VCaP (cell line): Measurements from ENCODE around the gene DAZL.

Experiments used
- H3K27ac ChIP-seq: fragments of 450-650 bp; 2 replicates; pipeline ENCODE4 v1.5.1; 2017
- CTCF ChIP-seq: fragments of 450-650 bp; conservative IDR thresholded peaks from 2 replicates; pipeline ENCODE4 v1.5.1; 2017; ENCODE audit warnings: mild to moderate bottlenecking, moderate library complexity

The DAZL gene

DNA sequence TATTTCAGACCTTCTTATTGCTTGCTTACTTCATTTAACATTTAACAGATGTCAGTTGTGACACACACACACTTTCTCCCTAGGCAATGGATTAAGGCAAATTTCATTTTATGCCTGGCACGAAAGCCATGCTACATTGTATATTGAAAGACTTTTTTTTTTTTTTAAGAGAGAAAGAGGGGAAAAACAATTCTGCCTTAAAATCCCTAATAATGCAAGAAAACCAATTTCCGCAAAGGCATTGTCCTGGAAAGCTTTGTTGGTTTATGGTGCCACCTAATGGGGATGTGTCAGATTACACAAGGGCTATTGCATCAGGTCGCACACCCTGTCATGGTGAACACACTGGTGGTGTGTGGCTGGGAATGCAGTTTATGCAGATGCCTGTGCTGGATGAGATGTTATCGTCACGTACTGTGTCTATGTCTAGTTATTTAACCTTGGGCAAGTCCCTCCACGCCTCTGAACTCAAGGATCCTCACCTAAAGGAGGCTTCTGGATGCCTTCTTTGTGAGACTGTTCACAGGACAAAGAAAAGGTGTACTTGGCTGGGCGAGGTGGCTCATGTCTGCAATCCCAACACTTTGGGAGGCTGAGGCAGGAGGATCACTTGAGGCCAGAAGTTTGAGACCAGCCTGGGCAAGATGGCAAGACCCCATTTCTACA is 54.4 kb downstream of the DAZL start:
- no peak overlapping the region for H3K27ac ChIP-seq

GRCh38 chr3:16550305-16550675 is 54.9 kb downstream of the DAZL start:
- no peak for TF ChIP-seq CTCF
- H3K27ac ChIP-seq: no peak overlapping the region

More for the DNA sequence above, 54.4 kb downstream of the DAZL start:
- peak; percentile 93 for TF ChIP-seq CTCF

GRCh38 chr3:16548721-16549120 is 56.5 kb downstream of the DAZL start:
- no peak overlapping the region for H3K27ac ChIP-seq
- no peak for TF ChIP-seq CTCF

GRCh38 chr3:16547561-16548357 is 57.5 kb downstream of the DAZL start:
- H3K27ac ChIP-seq: no peak overlapping the region
- TF ChIP-seq CTCF: no peak

GRCh38 chr3:16546186-16547010 is 58.8 kb downstream of the DAZL start:
- no peak overlapping the region for H3K27ac ChIP-seq
- no peak for TF ChIP-seq CTCF

GRCh38 chr3:16545413-16546185 is 59.6 kb downstream of the DAZL start:
- no peak for TF ChIP-seq CTCF

More at GRCh38 chr3:16545413-16546185, 59.6 kb downstream of the DAZL start:
- H3K27ac ChIP-seq: no peak overlapping the region
